Activated CD4-positive, alpha-beta T cell treated with anti-CD3 and anti-CD28 coated beads for 36 hours (primary cell): ENCODE data around the gene KIF5B. TPM values are rescaled to one million over a fixed set of nuclear protein-coding genes. Genes with fewer than 3 reads are reported as not detected.

ENCODE experiments used
- ATAC-seq: fragments of 200-7000 bp; cut with Tn5 transposase; one replicate; pipeline ENCODE4 v1.10.0; 2021; ENCODE audit warnings: mild to moderate bottlenecking, moderate library complexity
- CTCF ChIA-PET: fragments of 350-600 bp; sonication (Branson Sonifier 250); formaldehyde crosslinking; loops from one replicate; lab custom pipeline; 2021; ENCODE audit warnings: antibody characterized with exemption; lab: Charles Lee
- POLR2A ChIA-PET: fragments of 350-600 bp; sonication (Branson Sonifier 250); formaldehyde crosslinking; loops from one replicate; lab custom pipeline; 2021; ENCODE audit warnings: antibody characterized with exemption, inconsistent platforms; lab: Charles Lee
- DNase-seq: peaks from one replicate; pipeline ENCODE4 v3.0.0-alpha.2; 2020
- H3K27ac Mint-ChIP-seq: one replicate; pipeline ENCODE4 v1.8.0; 2021; ENCODE audit warnings: mixed read lengths
- H3K27me3 Mint-ChIP-seq: one replicate; pipeline ENCODE4 v1.8.0; 2021; ENCODE audit warnings: mixed read lengths
- H3K36me3 Mint-ChIP-seq: one replicate; pipeline ENCODE4 v1.8.0; 2021; ENCODE audit warnings: low read depth, mixed read lengths
- H3K4me1 Mint-ChIP-seq: one replicate; pipeline ENCODE4 v1.8.0; 2021; ENCODE audit warnings: mixed read lengths
- H3K4me3 Mint-ChIP-seq: one replicate; pipeline ENCODE4 v1.8.0; 2021; ENCODE audit warnings: mild to moderate bottlenecking, moderate library complexity, mixed read lengths
- H3K9me3 Mint-ChIP-seq: one replicate; pipeline ENCODE4 v1.8.0; 2021; ENCODE audit warnings: low read depth, mixed read lengths
- intact Hi-C, 2 experiments: fragments of 100-400 bp; cut with DNase I in 1 of 2; cut with micrococcal nuclease in 1 of 2; formaldehyde crosslinking; loops; one replicate each; pipeline versions ENCODE4 v1.14.2 to v1.15.1; 2022 to 2024; cut with DNase I, micrococcal nuclease
- total RNA-seq, 2 experiments: library from RNA; stranded (reverse); gene quantifications; one replicate each; pipeline ENCODE4 v1.2.3, GENCODE V29; 2021

Gene KIF5B
- total RNA-seq, 2 experiments from 2014 or later: 57.4 to 59.9 TPM

DNA sequence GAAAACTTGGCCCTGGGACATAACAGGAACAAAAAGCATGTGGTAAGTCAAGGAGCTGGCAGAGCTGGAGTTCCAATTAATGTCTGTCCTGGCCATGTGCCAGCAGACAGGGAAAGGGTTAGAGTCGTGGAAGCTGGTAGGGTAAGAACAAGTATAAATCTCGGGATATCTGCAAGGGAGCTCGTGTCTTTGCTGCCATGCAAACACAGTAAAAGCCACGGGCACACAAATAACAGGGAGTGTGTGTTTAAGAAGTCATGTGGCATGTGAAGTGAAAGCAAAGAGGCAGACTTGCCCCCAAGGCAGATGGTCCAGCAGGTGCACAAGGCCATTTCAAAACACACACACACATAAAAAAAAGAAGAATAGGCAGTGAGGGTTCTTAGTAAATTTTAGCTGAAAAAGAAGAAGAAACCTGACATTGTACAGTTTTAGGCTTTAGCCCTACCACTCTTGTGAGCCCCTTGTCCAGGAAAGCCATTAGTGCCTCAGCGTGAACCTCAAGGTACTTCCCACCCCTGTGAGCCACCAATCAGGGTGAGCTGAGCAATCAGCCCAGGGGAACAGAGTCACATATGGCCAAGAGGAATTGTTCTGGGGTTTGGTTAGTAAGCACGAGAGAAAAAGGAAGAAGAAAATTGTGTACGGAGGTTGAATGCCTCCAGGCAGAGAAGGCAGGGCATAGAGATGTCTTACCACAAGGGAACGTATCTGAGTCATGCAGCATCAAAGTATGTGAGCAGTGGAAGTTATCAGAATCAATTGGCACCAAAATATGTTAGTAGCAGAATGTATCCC lies 94.7 kb downstream of the KIF5B start:
- intact Hi-C loops: no loop called here
- ATAC-seq: peak; percentile 90
- H3K9me3 Mint-ChIP-seq: no peaks in the 10 kb centered on the region
- ChIA-PET CTCF (interaction anchor here (0.6 to 1.4 kb wide), 2 partner anchors 12 to 65 kb away, joined by 3 read pairs; no protein-coding TSS in a partner anchor), POLR2A (no interaction called here)
- peak overlapping the region; percentile 15 for H3K27ac Mint-ChIP-seq
- H3K4me3 Mint-ChIP-seq: no peak overlapping the region
- peaks cover 17% of the 10 kb centered on the region for H3K4me1 Mint-ChIP-seq
- peak; percentile 25 for DNase-seq
- H3K36me3 Mint-ChIP-seq: no peaks in the 10 kb centered on the region
- no peaks in the 10 kb centered on the region for H3K27me3 Mint-ChIP-seq

DNA sequence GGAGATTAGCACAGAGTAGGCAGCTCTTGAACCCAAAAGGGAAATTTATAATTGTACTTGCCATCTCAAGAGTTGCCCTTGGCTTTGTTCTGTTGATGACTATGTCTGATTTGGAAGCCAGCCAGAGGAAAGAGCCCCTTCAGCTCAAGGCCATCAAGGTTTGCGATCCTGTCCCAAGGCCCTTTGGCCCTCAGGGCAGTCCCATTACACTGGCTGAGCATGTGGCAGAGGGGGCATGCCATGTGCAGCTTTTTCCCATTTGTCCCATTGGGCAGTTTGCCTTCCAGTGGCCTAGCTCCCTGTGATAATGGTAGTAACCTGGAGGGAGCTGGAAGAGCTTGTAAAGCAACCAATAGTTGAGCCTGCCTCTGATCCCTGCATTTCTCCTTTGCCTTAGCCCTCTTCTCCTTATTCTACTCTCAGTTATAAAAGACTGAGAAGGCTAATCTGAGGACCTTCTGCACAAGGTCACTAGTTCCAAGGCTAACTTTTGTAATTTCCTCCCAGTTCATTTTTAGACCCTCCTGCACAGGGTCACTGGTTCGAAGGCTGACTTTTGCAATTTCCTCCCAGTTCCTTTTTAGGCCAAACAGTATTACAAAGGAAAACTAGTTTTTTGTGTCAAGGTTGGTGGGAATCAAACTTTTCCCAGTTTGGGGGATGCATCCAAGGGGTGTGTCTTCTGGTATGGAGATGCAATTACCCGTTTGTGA lies 96.6 kb downstream of the KIF5B start:
- peaks cover 1% of the 10 kb centered on the region for H3K9me3 Mint-ChIP-seq
- H3K27me3 Mint-ChIP-seq: no peaks in the 10 kb centered on the region
- intact Hi-C loops: no loop called here
- peaks cover 17% of the 10 kb centered on the region for H3K4me1 Mint-ChIP-seq
- POLR2A ChIA-PET: no interaction called here
- no peak overlapping the region for H3K4me3 Mint-ChIP-seq
- CTCF ChIA-PET: interaction anchor here (1.0 kb wide), 1 partner anchor 9 kb away, joined by 3 read pairs; no protein-coding TSS in a partner anchor
- ATAC-seq: no peak
- H3K27ac Mint-ChIP-seq: no peak overlapping the region
- peaks cover 1% of the 10 kb centered on the region for H3K36me3 Mint-ChIP-seq
- no peak for DNase-seq

Other genes starting within 250 kb of the KIF5B start
- 1 to 10 TPM; 5.5 to 6.4 TPM for gene ARHGAP12, start 127.6 kb downstream of the KIF5B start, total RNA-seq